Calu3 (cell line): Measurements from ENCODE around the gene FEM1B. TPM values are rescaled to one million over a fixed set of nuclear protein-coding genes. Genes with fewer than 3 reads are reported as not detected.

Experiments used
- BruUV-seq: library from RNA; stranded (reverse); fragments of 400-500 nt; replicated peaks from 2 replicates; lab custom pipeline; 2021; lab: Mats Ljungman, UMichigan
- CTCF ChIA-PET: fragments of 300-600 bp; sonication (Branson Sonifier 250); formaldehyde crosslinking; loops from one replicate; lab custom pipeline; 2022; ENCODE audit warnings: antibody characterized with exemption; lab: Charles Lee
- DNase-seq: peaks from one replicate; pipeline ENCODE4 v3.0.0; 2022
- H3K27ac Mint-ChIP-seq: one replicate; pipeline ENCODE4 v1.8.0; 2022; ENCODE audit warnings: mixed read lengths; ENCODE audit not compliant: unreplicated experiment
- H3K27me3 Mint-ChIP-seq: one replicate; pipeline ENCODE4 v1.8.0; 2022; ENCODE audit warnings: mixed read lengths; ENCODE audit not compliant: unreplicated experiment
- H3K36me3 Mint-ChIP-seq: one replicate; pipeline ENCODE4 v1.8.0; 2022; ENCODE audit warnings: mild to moderate bottlenecking, moderate library complexity, mixed read lengths; ENCODE audit not compliant: insufficient read depth, unreplicated experiment
- H3K4me1 Mint-ChIP-seq: one replicate; pipeline ENCODE4 v1.8.0; 2022; ENCODE audit warnings: mild to moderate bottlenecking, low read depth, mixed read lengths; ENCODE audit not compliant: unreplicated experiment
- H3K4me3 Mint-ChIP-seq: one replicate; pipeline ENCODE4 v1.8.0; 2022; ENCODE audit warnings: mild to moderate bottlenecking, low read depth, moderate library complexity, mixed read lengths; ENCODE audit not compliant: unreplicated experiment
- H3K9me3 Mint-ChIP-seq: one replicate; pipeline ENCODE4 v1.8.0; 2022; ENCODE audit warnings: low read depth, mixed read lengths; ENCODE audit not compliant: unreplicated experiment
- intact Hi-C: fragments of 100-400 bp; cut with micrococcal nuclease; formaldehyde crosslinking; loops from one replicate; pipeline ENCODE4 v1.10.0; 2022; ENCODE audit not compliant: unreplicated experiment
- total RNA-seq: library from RNA; stranded (reverse); gene quantifications from 2 replicates; pipeline ENCODE4 v1.2.3, GENCODE V29; 2022
- TF ChIP-seq, protein P1 (sequence below): fragments of 200-600 bp; IDR thresholded peaks from one replicate; pipeline ENCODE4 v1.8.0; 2022; ENCODE audit warnings: antibody characterized with exemption; ENCODE audit not compliant: unreplicated experiment

The FEM1B gene
- total RNA-seq, 1 experiment from 2014 or later, result 41.4 TPM

DNA sequence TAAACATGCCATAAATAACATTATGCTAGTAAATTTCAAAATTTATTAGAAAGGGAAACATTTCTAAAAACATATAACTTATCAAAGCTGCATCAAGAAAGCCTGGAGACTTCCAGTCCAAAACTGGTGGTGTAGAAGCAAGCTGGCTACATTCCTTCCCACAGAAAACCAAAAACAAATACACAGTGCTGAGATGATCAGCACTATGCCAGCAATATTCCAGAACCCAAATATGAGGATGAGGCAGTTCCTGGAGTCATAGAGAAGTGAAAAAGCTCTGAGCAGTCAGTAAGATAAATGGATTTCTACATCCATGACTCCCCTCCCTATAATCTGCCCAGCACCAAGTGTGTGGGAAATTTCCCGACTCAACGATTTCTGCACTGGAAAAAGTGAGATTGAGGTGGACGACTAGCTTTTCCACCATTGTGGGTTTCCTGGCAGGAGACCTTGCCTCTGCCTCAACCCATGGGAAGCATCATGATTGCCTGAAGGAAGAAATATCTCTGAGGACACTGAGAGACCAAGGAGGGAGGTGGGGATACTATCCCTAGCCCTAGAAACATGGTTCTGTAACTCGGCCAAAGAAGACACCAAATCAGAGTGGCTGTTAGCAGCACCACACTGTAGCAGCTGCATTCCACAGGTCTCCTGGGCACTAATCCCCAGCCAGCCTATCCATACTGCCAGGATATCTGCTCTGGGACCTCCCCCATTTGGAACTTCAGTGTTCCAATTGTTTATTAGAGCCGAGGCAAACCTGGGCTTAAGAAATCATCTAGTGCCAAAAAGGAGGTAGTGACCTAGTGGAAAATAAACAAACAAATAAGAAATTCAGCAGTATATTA is 36.2 kb upstream of the FEM1B start:
- intact Hi-C loops, result no loop called here
- Mint-ChIP-seq H3K27ac (no peak overlapping the region), H3K4me1 (no peaks in the 10 kb centered on the region), H3K36me3 (no peaks in the 10 kb centered on the region), H3K27me3 (no peaks in the 10 kb centered on the region), H3K9me3 (peaks cover 3% of the 10 kb centered on the region), H3K4me3 (no peak overlapping the region)
- DNase-seq, result no peak
- CTCF ChIA-PET, result interaction anchor here (0.7 kb wide), 2 partner anchors 44 to 129 kb away, joined by 3 read pairs; no protein-coding TSS in a partner anchor
- TF ChIP-seq, protein P1, sequence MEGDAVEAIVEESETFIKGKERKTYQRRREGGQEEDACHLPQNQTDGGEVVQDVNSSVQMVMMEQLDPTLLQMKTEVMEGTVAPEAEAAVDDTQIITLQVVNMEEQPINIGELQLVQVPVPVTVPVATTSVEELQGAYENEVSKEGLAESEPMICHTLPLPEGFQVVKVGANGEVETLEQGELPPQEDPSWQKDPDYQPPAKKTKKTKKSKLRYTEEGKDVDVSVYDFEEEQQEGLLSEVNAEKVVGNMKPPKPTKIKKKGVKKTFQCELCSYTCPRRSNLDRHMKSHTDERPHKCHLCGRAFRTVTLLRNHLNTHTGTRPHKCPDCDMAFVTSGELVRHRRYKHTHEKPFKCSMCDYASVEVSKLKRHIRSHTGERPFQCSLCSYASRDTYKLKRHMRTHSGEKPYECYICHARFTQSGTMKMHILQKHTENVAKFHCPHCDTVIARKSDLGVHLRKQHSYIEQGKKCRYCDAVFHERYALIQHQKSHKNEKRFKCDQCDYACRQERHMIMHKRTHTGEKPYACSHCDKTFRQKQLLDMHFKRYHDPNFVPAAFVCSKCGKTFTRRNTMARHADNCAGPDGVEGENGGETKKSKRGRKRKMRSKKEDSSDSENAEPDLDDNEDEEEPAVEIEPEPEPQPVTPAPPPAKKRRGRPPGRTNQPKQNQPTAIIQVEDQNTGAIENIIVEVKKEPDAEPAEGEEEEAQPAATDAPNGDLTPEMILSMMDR, result no peak
- BruUV-seq, result no TSS peak

GRCh38 chr15:68244235-68244634 is 33.3 kb upstream of the FEM1B start:
- TF ChIP-seq, protein P1, result no peak
- Mint-ChIP-seq H3K27ac (no peak overlapping the region), H3K9me3 (peaks cover 6% of the 10 kb centered on the region), H3K4me3 (no peak overlapping the region), H3K27me3 (no peaks in the 10 kb centered on the region), H3K4me1 (no peaks in the 10 kb centered on the region), H3K36me3 (no peaks in the 10 kb centered on the region)
- no peak for DNase-seq
- BruUV-seq, result no TSS peak
- CTCF ChIA-PET, result no interaction called here
- intact Hi-C loops, result no loop called here

DNA sequence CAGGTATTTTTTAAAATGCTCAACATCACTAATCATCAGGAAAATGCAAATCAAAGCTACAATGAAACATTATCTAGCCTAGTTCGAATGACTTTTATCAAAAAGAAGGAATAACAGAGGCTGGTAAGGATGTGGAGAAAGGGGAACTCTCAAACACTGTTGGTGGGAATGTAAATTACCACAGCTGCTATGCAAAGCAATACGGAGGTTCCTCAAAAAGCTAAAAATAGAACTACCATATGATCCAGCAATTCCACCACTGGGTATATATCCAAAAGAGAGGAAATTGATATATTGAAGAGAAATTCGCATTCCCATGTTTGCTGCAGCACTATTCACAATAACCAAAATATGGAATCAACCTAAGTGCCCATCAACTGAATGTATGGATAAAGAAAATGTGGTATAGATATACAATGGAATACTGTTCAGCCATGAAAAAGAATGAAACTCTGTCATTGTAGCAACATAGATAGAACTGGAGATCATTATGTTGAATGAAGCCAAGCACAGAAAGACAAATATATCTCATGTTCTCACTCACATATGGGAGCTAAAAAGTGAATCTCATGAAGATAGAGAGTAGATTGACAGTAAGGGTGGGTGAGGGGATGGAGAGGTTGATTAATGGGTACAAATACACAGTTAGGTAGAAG is 28.4 kb upstream of the FEM1B start:
- TF ChIP-seq, protein P1, result no peak
- H3K36me3 Mint-ChIP-seq, result no peaks in the 10 kb centered on the region
- peaks cover 6% of the 10 kb centered on the region for H3K9me3 Mint-ChIP-seq
- H3K27me3 Mint-ChIP-seq, result peaks cover 4% of the 10 kb centered on the region
- H3K4me1 Mint-ChIP-seq, result no peaks in the 10 kb centered on the region
- intact Hi-C loops, result no loop called here
- no peak for DNase-seq
- no TSS peak for BruUV-seq
- CTCF ChIA-PET, result interaction anchor here (0.7 kb wide), 1 partner anchor 16 kb away, joined by 3 read pairs; no protein-coding TSS in a partner anchor
- H3K27ac Mint-ChIP-seq, result no peak overlapping the region
- H3K4me3 Mint-ChIP-seq, result no peak overlapping the region

DNA sequence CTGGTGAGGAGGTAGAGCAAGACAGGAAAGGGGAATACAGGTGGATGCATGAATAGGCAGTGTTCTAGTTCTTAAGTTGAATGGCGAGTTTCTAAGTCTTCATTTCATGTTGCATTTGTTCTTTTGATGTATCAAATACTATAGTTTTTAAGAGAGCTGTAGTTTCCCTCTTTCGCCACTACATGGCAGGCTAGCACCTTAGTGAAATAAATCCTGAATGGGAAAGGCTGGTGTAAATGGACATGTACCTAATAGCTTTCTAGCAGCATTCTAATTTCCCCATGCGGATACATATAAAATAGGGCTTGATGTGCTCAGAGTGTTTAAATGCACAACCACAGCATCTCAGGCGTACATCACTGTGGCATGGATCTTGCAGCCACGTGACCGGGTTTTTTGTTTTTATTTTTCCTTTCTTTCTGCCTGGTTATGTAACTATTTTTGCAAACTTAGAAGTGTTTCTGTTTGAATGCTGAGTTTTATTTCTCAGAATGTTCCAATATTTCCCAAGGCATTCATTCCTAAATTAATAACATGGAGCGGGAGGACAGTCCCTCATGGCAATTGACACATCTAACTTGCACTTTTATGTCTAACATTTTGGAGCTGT is 24.5 kb upstream of the FEM1B start:
- H3K36me3 Mint-ChIP-seq, result peaks cover 5% of the 10 kb centered on the region
- intact Hi-C loops, result loop anchor here (1.0 to 10.0 kb wide), 3 partner anchors 53 to 422 kb away; no protein-coding TSS in a partner anchor

More for the DNA sequence above, 24.5 kb upstream of the FEM1B start:
- H3K27me3 Mint-ChIP-seq, result peaks cover 17% of the 10 kb centered on the region
- no peak overlapping the region for H3K4me3 Mint-ChIP-seq
- CTCF ChIA-PET, result interaction anchor here (0.5 to 1.9 kb wide), 24 partner anchors 8 to 671 kb away, joined by 3 to 72 read pairs (median 5); partner anchors contain the start of genes CALML4, CLN6 and FEM1B
- TF ChIP-seq, protein P1, result peak; percentile 51
- H3K4me1 Mint-ChIP-seq, result no peaks in the 10 kb centered on the region
- no TSS peak for BruUV-seq
- no peak overlapping the region for H3K27ac Mint-ChIP-seq
- peak; percentile 59 for DNase-seq
- H3K9me3 Mint-ChIP-seq, result no peaks in the 10 kb centered on the region
